H9 (cell line): ENCODE results near the gene POMGNT2. TPM values are rescaled to one million over a fixed set of nuclear protein-coding genes. Genes with fewer than 3 reads are reported as not detected.

Source experiments
- DNase-seq: peaks from one replicate; pipeline ENCODE4 v3.0.0-alpha.2; 2017
- H2AFZ ChIP-seq: one replicate; pipeline ENCODE4 v1.6.1; 2013; ENCODE audit warnings: mild to moderate bottlenecking, low read length, control low read depth, moderate library complexity
- H2AK5ac ChIP-seq: 2 replicates; pipeline ENCODE4 v1.6.1; 2013; ENCODE audit warnings: low read length, control low read depth, mixed read lengths; ENCODE audit not compliant: insufficient read length
- H2BK120ac ChIP-seq: one replicate; pipeline ENCODE4 v1.6.1; 2013; ENCODE audit warnings: low read depth, mild to moderate bottlenecking, low read length, control low read depth, inconsistent platforms; ENCODE audit not compliant: poor library complexity, severe bottlenecking
- H2BK12ac ChIP-seq: 2 replicates; pipeline ENCODE4 v1.6.1; 2013; ENCODE audit warnings: low read length, control low read depth, mixed read lengths, low read depth; ENCODE audit not compliant: insufficient read length
- H2BK15ac ChIP-seq: 2 replicates; pipeline ENCODE4 v1.6.1; 2013; ENCODE audit warnings: low read depth, low read length, control low read depth
- H2BK20ac ChIP-seq: one replicate; pipeline ENCODE4 v1.6.1; 2013; ENCODE audit warnings: low read depth, mild to moderate bottlenecking, low read length, control low read depth, inconsistent platforms; ENCODE audit not compliant: poor library complexity, severe bottlenecking
- H2BK5ac ChIP-seq: 2 replicates; pipeline ENCODE4 v1.6.1; 2013; ENCODE audit warnings: low read length, control low read depth, mixed read lengths; ENCODE audit not compliant: insufficient read length
- H3K14ac ChIP-seq: 2 replicates; pipeline ENCODE4 v1.6.1; 2013; ENCODE audit warnings: low read length, control low read depth; ENCODE audit not compliant: insufficient read depth
- H3K18ac ChIP-seq: 2 replicates; pipeline ENCODE4 v1.6.1; 2013; ENCODE audit warnings: low read depth, mild to moderate bottlenecking, mixed read lengths, low read length, control low read depth; ENCODE audit not compliant: insufficient read length
- H3K23ac ChIP-seq: 2 replicates; pipeline ENCODE4 v1.6.1; 2013; ENCODE audit warnings: low read length, control low read depth, mixed read lengths, low read depth; ENCODE audit not compliant: insufficient read length
- H3K23me2 ChIP-seq: 2 replicates; pipeline ENCODE4 v1.6.1; 2013; ENCODE audit warnings: low read depth, mild to moderate bottlenecking, mixed read lengths, low read length, control low read depth; ENCODE audit not compliant: insufficient read length, poor library complexity, severe bottlenecking
- H3K27ac ChIP-seq: 2 replicates; pipeline ENCODE4 v1.5.1; 2013; ENCODE audit warnings: low read length, control low read depth, mixed read lengths, low read depth; ENCODE audit not compliant: insufficient read length
- H3K27me3 ChIP-seq: 2 replicates; pipeline ENCODE4 v1.6.1; 2013; ENCODE audit warnings: low read length, control low read depth, inconsistent platforms; ENCODE audit not compliant: insufficient read depth
- H3K4ac ChIP-seq: 2 replicates; pipeline ENCODE4 v1.6.1; 2013; ENCODE audit warnings: low read depth, mild to moderate bottlenecking, control low read depth, inconsistent platforms, low read length, moderate library complexity
- H3K4me1 ChIP-seq: 2 replicates; pipeline ENCODE4 v1.6.1; 2013; ENCODE audit warnings: low read length, control low read depth, inconsistent platforms; ENCODE audit not compliant: insufficient read depth
- H3K4me2 ChIP-seq: 2 replicates; pipeline ENCODE4 v1.6.1; 2013; ENCODE audit warnings: low read length, control low read depth, mixed read lengths; ENCODE audit not compliant: insufficient read length, insufficient read depth
- H3K56ac ChIP-seq: 2 replicates; pipeline ENCODE4 v1.6.1; 2013; ENCODE audit warnings: low read depth, mild to moderate bottlenecking, mixed read lengths, low read length, control low read depth; ENCODE audit not compliant: insufficient read length
- H3K79me1 ChIP-seq: 2 replicates; pipeline ENCODE4 v1.6.1; 2013; ENCODE audit warnings: low read depth, mild to moderate bottlenecking, moderate library complexity, low read length, control low read depth, inconsistent platforms; ENCODE audit not compliant: insufficient read depth, poor library complexity, severe bottlenecking
- H3K79me2 ChIP-seq: 2 replicates; pipeline ENCODE4 v1.6.1; 2013; ENCODE audit warnings: low read length, control low read depth, inconsistent platforms; ENCODE audit not compliant: insufficient read depth
- H3K9ac ChIP-seq: 2 replicates; pipeline ENCODE4 v1.6.1; 2013; ENCODE audit warnings: low read length, control low read depth, mixed read lengths; ENCODE audit not compliant: insufficient read length; ENCODE audit errors: extremely low read depth
- H3K9me3 ChIP-seq: one replicate; pipeline ENCODE4 v1.6.1; 2013; ENCODE audit warnings: low read depth, low read length, inconsistent platforms; ENCODE audit not compliant: control insufficient read depth
- H3T11ph ChIP-seq: one replicate; pipeline ENCODE4 v1.6.1; 2013; ENCODE audit warnings: mild to moderate bottlenecking, low read length, control low read depth, inconsistent platforms
- H4K20me1 ChIP-seq: one replicate; pipeline ENCODE4 v1.6.1; 2013; ENCODE audit not compliant: control insufficient read depth, insufficient read length, insufficient read depth
- H4K5ac ChIP-seq: 2 replicates; pipeline ENCODE4 v1.6.1; 2013; ENCODE audit warnings: low read depth, mild to moderate bottlenecking, mixed read lengths, low read length, control low read depth; ENCODE audit not compliant: insufficient read length
- H4K8ac ChIP-seq: replicated peaks from 2 replicates; pipeline ENCODE4 v1.6.1; 2013; ENCODE audit warnings: low read length, control low read depth, mixed read lengths, low read depth; ENCODE audit not compliant: insufficient read length
- H4K91ac ChIP-seq: 2 replicates; pipeline ENCODE4 v1.6.1; 2013; ENCODE audit warnings: low read depth, mild to moderate bottlenecking, moderate library complexity, mixed read lengths, low read length, control low read depth; ENCODE audit not compliant: insufficient read length
- H3K27ac Mint-ChIP-seq, 3 experiments: 2 replicates in 2 of 3; 3 replicates in 1 of 3; pipeline ENCODE4 v1.8.0; 2020 to 2021; ENCODE audit warnings: mixed read lengths in 3 of 3, mild to moderate bottlenecking in 1 of 3, moderate library complexity in 1 of 3
- H3K27me3 Mint-ChIP-seq: 2 replicates; pipeline ENCODE4 v1.8.0; 2021; ENCODE audit warnings: low read depth, mild to moderate bottlenecking, moderate library complexity, mixed read lengths
- H3K36me3 Mint-ChIP-seq, 3 experiments: 2 replicates in 2 of 3; 3 replicates in 1 of 3; pipeline ENCODE4 v1.8.0; 2020 to 2021; ENCODE audit warnings: low read depth in 3 of 3, mixed read lengths in 3 of 3; ENCODE audit not compliant: insufficient read depth in 1 of 3
- H3K4me1 Mint-ChIP-seq, 2 experiments: 2 replicates each; pipeline ENCODE4 v1.8.0; 2020; ENCODE audit warnings: mixed read lengths in 2 of 2
- H3K4me3 Mint-ChIP-seq, 2 experiments: 2 replicates in 1 of 2; 3 replicates in 1 of 2; pipeline ENCODE4 v1.8.0; 2020 to 2021; ENCODE audit warnings: mild to moderate bottlenecking in 2 of 2, mixed read lengths in 2 of 2, moderate library complexity in 1 of 2
- H3K9me3 Mint-ChIP-seq, 2 experiments: 2 replicates in 1 of 2; 3 replicates in 1 of 2; pipeline ENCODE4 v1.8.0; 2020; ENCODE audit warnings: mild to moderate bottlenecking in 2 of 2, mixed read lengths in 2 of 2, moderate library complexity in 1 of 2
- CTCF ChIP-seq: fragments of 200-600 bp; sonication (generic); conservative IDR thresholded peaks from 3 replicates; pipeline ENCODE4 v1.8.0; 2021; ENCODE audit warnings: antibody characterized with exemption, mild to moderate bottlenecking
- WGBS: extraction: QIAGEN DNeasy Blood & Tissue Kit; methylation state at CpG from one replicate; pipeline ENCODE4 v1.1.7; 2013; ENCODE audit warnings: missing lambda C conversion rate, low lambda C conversion rate, mixed read lengths; ENCODE audit not compliant: insufficient read length; ENCODE audit errors: extremely low coverage; 5-methylcytosine and 5-hydroxymethylcytosine counted together
- total RNA-seq: library from RNA; stranded (reverse); gene quantifications from 2 replicates; pipeline ENCODE4 v1.2.1, GENCODE V29; 2021

The POMGNT2 gene
- total RNA-seq, 1 experiment from 2014 or later, result 14.0 TPM

GRCh38 chr3:43077261-43077660 is 28.6 kb downstream of the POMGNT2 start:
- Mint-ChIP-seq H3K27me3 (peaks cover 1% of the 10 kb centered on the region), H3K4me3 (no peak overlapping the region), H3K27ac (no peak overlapping the region; a peak in 1 of 7 replicates), H3K4me1 (no peaks in the 10 kb centered on the region), H3K36me3 (peaks cover 34 to 39% (median 36%) of the 10 kb centered on the region in 3 experiments), H3K9me3 (peaks cover 7 to 8% of the 10 kb centered on the region in 2 experiments)
- H2AFZ ChIP-seq, result no peak overlapping the region
- no peak overlapping the region for H2BK120ac ChIP-seq
- H3K14ac ChIP-seq, result no peak overlapping the region
- peaks cover 9% of the 10 kb centered on the region for H3K9me3 ChIP-seq
- no peak for TF ChIP-seq CTCF
- no peaks in the 10 kb centered on the region for H3K79me1 ChIP-seq
- H3K4ac ChIP-seq, result no peak overlapping the region
- no peak overlapping the region for H2BK5ac ChIP-seq
- no peak overlapping the region for H3K56ac ChIP-seq
- H3K79me2 ChIP-seq, result no peaks in the 10 kb centered on the region
- WGBS, result no CpG with 5 or more reads among the region's 6 CpGs
- H4K8ac ChIP-seq, result no peak overlapping the region
- H3K23ac ChIP-seq, result no peak overlapping the region
- no peaks in the 10 kb centered on the region for H3K23me2 ChIP-seq
- no peak overlapping the region for H3K9ac ChIP-seq
- H2BK12ac ChIP-seq, result no peak overlapping the region
- no peak overlapping the region for H3K4me2 ChIP-seq
- no peak overlapping the region for H3T11ph ChIP-seq
- no peak overlapping the region for H2AK5ac ChIP-seq
- no peak overlapping the region for H3K18ac ChIP-seq
- H3K27me3 ChIP-seq, result no peaks in the 10 kb centered on the region
- H4K20me1 ChIP-seq, result no peaks in the 10 kb centered on the region
- H2BK15ac ChIP-seq, result no peak overlapping the region
- H3K27ac ChIP-seq, result no peak overlapping the region
- H4K5ac ChIP-seq, result no peak overlapping the region
- no peaks in the 10 kb centered on the region for H3K4me1 ChIP-seq
- no peak for DNase-seq
- H4K91ac ChIP-seq, result no peak overlapping the region
- H2BK20ac ChIP-seq, result no peak overlapping the region
